COLO668 (cell line): ENCODE measurements around the gene GRIA1.

Experiments
- DNase-seq: peaks from one replicate; lab custom pipeline; 2025; ENCODE audit not compliant: unreplicated experiment; lab: John Stamatoyannopoulos, UW

Gene GRIA1

DNA sequence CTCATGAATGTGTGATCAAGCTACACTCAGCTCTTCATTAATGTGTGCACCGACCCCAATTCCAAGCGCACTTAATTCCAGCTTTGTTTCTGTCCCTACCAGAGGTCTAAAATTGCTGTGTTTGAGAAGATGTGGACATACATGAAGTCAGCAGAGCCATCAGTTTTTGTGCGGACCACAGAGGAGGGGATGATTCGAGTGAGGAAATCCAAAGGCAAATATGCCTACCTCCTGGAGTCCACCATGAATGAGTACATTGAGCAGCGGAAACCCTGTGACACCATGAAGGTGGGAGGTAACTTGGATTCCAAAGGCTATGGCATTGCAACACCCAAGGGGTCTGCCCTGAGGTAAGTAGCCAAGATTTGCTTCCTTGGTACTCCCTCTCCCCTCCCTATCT lies 279.6 kb downstream of the GRIA1 start:
- DNase-seq, result no peak

DNA sequence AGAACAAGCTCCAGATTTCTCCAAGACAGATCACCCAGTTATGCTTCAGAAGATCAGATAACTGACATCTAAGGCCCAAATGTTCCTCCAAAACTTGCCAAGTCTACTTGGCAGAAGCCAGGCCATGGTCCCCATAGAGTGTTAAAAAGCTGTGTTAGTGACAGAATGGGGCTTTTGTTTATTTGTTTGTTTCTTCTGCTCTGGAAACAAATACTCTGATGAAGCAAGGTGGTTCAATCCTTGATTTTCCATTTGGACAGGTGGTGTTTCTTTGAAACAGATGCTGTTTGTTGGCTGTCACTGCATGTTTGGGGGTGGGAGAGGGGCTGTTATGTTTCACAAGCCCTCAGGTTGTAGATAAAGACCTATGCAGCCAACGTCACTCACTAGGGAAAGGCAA lies 284.2 kb downstream of the GRIA1 start:
- DNase-seq, result no peak

DNA sequence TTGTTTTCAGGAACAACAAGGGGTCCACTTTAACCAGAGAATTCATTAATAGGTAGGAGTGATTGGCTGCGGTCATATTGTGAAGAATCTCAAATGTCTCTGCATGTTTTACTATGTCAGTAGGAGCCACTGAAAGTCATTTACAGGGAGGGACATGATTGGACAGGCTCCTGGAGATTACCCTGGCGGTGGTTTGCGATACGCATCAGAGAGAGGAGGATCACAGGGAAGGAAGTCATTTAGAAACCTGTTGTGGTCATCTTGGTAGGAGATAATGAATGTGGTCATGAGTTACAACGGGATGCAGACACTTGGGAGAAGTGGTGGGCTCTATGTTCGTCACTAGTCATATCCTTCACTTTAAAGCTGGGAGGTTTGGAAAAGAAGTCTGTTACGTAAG lies 285.5 kb downstream of the GRIA1 start:
- DNase-seq, result no peak

DNA sequence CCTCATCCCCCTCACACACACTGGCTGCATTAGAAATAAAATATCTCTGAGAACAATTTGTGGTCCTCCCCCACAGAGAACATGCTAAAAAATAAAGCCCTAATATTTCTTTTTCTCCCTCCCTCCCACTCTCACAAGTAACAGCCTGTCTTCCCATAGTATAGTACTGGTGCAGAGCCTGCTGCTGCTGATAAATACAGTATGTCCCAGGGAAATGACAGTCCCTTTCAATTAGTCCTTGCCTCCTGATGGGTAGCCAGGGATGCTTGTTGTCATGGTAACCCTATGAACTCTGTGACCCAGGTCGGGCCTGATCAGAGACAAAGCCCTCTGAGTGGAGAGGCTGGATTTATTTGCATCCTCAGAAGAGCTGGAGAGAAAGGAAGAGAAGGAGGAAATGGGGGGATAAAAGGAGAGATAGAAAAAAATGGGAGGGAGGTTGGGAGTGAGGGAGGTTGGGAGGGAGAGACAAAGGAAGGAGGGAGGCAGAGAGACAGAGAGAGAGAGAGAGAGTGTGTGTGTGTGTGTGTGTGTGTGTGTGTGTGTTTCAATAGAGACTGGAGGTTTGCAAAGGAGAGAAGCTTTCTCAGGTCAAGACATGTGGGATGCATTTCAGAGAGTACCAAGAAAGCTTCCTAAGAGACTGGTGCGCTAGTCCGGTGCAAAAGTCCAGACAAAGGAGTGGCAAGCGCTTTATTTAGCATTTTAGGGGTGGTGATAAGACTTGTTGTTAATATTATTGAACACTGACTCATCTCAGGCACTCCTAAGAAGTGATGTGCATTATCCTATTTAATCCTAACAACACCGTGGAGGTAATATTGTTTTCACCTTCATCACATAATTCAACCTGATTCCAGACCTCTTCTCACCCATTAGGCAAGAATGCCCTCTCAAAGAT lies 287.5 kb downstream of the GRIA1 start:
- DNase-seq, result no peak

DNA sequence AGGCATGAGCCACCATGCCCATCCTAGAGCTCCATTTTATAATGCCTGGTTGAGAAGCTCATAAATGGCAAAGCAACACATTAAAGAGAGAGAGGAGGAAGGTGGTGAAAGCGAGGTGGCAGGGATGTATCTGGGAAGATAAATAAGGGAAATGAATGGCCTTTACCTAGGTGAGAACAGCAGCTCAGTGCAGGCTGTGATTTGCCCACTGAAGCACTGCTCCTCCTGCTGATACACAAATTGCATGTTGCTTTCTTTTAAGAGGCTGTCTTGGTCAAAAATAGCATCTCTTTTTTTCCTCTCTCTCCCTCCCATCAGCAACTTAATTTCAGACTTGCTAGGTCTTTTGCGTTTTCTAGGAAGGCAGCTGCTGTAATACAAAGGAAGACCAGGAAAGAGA lies 289.4 kb downstream of the GRIA1 start:
- DNase-seq, result no peak

DNA sequence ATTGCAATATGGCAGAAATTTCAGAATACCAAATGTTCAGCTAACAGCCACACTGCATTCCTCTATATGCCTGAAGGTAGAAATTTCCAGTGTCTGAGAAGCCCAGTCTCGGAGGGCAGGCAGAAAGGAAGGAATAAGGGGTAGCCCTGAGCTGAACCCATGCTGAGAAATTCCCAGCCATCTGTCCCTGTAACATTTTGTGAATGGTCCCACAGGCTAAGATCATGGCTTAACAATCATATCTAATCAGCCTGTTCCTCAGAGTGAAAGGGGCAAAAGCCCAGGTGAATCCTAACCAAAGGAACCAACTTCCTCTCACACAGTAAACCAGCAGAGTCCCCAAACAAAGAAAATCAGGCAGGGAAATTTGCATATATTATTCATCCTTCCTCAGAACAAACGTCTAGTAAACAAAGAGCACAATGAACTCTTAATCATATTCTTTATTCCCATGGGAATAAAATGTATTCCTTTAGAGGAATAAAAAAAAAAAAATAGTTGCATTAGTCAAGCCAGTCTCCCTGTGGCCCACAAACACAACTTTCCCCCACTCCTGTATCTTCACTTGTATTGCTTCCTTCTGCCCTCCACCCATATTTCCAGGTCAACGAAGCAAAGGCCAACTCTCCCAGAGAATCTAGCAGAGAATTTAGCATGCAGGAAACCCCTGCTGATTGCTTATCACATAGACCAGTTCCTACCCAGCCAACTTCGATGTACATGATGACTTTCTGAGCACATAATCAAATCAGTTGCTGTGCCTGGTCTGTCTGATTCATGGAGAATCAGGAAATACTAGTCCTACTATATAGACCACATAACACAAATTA lies 290.6 kb downstream of the GRIA1 start:
- DNase-seq, result no peak

DNA sequence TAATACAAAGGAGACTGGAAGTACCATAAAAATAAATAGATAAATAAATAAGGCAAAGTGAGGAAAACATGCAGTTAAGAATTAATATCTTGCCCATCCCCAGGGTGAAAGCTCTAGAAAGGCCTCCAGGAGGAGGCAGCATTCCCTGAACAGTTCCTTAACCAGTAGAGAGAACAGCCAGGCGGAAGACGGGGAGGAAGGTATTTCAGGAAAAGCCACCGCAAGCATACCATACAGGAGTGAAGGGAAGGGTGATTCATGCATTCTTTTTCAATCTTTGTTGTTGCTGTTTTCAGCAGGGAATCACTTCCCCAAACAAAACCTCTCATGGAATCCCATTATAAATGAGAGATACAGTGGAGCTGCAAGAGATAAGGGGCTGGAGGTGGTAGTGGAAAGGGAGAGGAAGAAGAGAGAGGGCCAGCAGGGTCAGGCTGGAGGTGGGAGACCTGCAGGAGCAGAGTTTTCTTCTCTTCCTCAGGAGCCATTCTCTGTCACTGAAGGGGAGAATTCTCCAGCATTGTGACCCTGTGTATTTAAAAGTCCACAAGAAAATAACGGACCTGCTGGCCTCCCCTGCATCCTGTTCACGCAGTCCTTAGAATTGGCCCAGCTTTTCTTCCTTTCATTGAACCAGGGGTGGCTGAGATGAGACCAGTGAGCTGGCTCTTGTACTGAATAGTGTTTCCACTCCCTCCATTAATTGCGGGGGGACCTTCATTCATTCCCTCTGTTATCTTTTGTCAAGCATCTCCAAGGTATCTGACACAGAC lies 292.3 kb downstream of the GRIA1 start:
- no peak for DNase-seq

DNA sequence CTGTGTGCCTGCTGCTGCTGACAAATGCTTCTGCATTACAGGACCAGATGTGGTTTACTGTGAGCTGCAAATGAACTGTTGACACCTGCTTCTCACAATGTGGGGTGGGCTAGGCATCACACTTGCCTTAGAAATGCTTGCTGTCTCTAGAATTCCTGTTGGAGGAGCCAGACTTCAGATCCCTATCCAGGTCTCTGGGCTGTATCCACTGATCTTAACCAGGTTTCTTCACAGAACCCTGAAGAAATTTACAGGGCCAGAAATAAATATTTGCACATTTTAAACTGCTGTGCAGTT lies 292.8 kb downstream of the GRIA1 start:
- no peak for DNase-seq

DNA sequence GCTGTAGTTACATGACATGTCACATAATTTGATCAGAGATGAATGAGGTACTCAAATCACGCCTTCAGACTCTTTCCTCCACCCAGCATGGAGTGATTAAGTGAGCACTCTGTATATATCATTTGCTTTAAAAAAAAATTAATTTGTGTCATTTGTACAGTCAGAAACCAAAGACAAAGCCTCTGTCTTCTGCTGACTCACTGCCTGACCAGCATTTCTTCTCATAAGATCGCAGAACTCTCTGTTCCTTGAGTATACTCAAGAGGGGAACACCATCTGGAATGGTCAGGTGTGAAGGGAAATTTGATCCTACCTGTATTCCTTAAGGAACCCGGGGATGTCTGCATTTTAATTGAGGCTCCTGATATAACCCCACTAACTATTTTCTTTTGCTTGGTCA lies 293.8 kb downstream of the GRIA1 start:
- DNase-seq, result no peak

DNA sequence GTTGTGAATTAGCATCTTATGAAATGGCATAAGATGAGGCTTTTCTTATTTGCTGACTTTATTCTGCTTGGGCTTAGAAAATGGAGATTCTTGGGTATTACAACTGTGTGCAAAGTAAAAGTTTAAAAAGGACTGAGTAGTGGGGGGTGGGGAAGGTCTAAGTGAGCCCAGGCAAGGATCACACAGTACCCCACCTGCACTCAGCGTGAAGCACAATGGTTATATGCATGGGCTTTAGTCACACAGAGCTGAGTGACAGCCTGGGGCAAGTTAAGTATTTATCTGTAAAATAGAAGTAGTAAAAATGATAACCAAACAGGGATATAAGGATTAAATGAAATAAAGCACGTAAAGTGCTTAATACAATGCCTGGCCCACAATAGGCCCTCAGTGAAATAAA lies 300.9 kb downstream of the GRIA1 start:
- DNase-seq, result no peak

DNA sequence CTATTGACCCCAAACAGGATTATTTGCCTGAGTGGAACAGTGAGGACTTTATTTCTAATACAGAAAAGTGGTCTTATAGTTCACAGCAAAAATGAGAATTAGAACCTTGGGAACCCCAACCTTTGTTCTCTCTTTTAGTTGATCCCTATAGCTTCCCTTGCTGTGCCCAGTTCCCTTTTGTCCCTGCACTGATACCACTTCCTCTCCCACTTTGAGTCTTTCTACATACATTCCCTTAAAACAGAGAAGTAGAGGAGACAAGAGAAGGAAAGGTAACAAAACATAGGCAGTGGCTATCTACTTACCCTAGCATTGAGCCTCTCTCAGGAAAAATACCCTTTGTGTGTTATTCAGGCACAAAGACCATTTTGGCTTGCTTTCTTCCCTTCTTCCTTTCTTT lies 301.8 kb downstream of the GRIA1 start:
- DNase-seq, result no peak

DNA sequence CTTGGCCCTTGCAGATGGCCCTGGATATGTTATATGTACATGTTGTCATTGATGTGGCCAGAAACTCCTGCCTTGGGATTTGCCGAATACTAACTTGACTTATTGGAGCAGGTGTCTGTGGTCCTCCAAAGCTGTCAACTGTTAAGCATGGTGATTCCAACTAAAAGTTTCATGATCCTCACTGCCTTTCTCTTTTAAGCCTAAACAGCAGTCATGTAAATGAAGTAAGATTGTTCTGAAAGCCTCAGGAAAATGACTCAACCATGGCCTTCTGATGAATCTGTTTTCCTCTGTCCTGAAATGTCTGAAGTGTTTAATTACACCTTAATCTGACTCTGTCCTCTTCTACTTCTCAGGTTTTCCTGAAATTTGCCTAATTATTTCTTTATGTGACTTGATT lies 303.2 kb downstream of the GRIA1 start:
- DNase-seq, result no peak

DNA sequence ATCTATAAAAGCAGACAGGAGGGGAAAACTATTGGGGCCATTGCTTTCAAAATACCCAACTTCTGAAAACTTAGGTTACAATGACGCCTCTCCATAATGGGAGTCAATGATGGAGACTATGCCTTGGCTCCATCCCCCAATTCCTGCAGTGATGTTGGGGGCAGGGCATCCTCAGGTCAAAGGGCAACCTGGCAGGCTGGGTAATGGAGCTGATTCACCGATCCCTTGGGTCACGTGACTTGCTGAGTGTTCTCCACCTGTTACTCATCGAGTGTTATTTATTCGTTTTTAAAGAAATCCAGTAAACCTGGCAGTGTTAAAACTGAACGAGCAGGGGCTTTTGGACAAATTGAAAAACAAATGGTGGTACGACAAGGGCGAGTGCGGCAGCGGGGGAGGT lies 303.9 kb downstream of the GRIA1 start:
- no peak for DNase-seq

DNA sequence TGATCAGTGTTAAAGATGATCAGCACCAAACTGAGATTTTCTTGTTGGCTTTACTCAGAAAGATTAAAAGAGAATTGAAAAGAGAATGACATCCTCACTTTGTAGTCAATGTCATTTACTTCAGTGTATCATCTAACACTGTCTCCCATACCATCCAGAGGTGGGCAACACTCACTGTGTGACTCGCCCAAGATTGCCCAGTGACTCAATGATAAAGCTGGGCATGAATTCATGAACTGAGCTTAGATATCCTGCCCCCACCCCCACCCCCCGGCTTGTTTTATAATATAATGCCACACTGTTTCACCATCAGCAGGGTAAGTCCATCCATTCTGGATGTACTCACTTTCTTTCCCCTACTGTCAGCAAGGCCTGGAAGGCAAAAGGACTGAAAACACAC lies 306.1 kb downstream of the GRIA1 start:
- no peak for DNase-seq

DNA sequence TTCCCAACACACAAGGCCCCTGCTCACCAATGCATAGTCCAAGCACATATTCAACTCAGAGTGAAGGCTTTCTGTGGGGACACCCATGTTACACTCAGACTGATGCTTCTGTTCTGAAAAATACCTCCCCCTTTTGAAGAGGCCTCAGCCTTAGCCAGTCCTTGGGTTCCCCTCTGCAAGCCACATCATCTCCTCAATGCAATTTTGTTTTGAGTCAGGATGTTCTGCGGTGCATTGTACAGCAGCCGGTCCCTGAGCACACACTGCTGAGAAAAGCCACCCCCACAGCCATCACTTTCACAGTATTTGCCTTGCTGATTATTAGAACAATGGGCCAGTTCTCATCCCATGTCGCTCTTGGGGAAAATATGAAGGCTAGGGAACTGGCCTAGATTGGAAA lies 307.0 kb downstream of the GRIA1 start:
- DNase-seq, result no peak

DNA sequence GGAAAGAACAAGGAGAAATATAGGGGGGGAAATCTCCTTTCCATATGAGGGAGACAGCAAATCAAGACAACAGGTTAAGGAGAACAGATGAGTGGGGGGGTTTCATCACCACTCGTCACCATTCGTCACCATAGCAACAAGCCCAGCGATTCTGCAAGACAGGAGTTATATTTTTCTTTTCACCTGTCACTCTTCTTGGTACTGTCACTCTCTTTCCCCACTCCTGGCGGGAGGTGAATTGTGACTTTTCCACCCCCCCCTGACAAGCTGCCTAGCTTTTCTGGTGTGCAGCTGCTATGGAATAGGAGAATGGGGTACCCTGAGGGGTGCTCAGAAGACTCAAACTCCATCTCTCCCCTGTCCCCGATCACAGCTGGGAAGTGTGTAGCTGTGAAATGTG lies 308.4 kb downstream of the GRIA1 start:
- DNase-seq, result no peak

DNA sequence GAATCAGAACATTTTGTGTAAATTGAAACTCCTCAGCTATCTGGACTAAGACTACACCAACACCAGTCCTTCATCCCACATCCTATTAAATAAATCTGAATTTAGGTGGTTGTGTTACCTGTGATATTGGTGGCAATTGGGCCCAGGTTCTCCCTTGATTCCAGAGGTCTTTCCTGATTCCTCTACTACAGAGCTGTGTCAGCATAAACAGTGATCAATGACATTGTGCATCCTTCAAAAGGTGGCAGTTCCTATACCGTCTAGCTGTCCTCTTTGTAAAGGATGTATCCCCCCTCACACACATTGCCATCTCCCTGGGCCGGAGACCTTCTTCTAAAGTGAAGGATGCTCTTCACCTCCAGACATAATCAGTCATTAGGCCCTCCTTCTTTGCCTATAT lies 309.0 kb downstream of the GRIA1 start:
- no peak for DNase-seq

DNA sequence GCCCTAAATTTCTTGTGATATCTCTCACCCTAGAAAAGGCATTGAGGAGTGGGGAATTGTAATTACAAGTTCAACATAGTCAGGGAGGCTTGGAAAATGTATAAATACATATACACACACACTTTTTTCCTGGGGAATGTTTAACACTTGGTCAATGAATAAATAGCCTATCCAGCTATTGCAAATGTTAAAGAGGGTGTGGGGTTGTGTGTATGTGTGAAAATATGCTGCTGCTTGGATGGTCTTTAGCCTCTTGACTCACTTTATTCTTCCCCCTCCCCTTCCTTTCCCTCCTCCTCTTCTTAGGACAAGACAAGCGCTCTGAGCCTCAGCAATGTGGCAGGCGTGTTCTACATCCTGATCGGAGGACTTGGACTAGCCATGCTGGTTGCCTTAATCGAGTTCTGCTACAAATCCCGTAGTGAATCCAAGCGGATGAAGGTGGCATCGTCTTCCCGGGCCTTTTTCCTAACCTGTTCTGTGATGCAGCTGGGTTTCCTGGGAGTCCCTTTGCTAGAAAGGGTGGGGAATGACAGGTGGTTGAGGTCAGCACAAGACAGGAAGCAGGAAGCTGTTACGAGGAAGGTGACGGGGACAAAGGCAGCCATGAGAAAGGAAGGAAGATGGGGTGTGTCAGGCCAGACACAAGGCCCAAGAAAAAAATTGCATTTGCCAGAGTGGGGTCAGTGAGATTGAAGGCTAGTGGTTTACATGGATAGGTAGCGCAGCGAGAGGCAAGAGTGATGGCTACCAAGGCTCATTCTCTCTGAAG lies 311.8 kb downstream of the GRIA1 start:
- no peak for DNase-seq

DNA sequence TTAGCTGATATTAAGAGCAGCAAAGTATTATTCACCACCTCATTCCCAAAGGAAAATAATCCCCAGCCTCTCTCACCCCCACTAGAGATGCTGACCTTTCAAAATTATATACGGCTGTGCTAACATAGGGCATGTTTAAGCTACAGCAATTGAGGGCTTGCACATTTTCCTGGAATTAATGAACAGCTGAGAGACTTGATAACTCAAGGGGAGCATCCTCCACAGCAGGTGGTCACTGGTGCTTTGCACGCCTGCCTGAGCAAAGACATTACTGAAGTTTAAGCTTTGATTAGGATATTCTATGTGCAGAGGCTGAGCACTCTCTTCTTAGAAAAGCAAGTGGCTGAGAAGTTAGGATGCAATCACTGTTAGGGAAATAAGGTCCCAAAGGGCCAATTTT lies 317.3 kb downstream of the GRIA1 start:
- no peak for DNase-seq

DNA sequence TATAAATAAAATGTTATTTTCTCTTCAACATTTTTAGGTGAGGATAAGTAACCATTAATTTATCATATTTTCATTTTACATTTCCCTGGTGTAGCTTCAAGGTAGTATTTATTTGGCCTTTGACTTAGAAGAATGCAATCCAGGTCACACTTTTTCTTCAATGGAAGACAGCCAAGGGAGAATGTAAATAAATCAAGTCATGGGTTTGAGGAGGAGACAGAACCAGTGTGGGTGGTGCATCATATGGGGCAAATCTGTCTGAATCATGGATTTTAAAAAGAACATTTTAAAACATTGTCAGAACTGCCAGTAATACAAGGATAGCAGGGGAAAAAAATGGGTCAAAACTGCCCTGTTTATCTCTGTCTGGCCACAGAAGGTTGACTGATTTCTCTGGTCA lies 318.7 kb downstream of the GRIA1 start:
- no peak for DNase-seq

DNA sequence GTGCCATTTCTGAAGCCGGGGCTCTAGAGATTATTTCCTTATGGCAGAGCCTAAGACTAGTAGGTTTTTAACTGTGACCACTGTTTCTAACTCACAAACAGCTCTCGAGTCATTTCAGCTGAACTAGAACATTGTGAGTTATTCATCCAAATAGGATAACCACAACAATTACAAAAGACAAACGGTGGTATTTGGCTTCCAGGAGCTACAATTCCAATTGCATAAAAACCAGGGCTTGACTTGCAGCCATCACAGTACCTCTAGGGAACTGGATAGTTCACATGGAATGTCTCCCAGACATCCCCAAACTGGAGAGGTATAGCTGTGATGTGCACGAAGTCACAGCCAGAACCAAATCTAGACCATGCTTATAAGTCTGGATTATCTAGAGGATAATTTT lies 323.4 kb downstream of the GRIA1 start:
- DNase-seq, result no peak
